HepG2 (cell line): ENCODE data around the gene HTR1D. TPM values are rescaled to one million over a fixed set of nuclear protein-coding genes. Genes with fewer than 3 reads are reported as not detected.

Source experiments
- ARID2 ChIP-seq: sonication (generic); formaldehyde crosslinking; IDR thresholded peaks from 2 replicates; pipeline ENCODE4 v1.8.1; 2022; ENCODE audit warnings: mild to moderate bottlenecking, missing genetic modification reagents, borderline replicate concordance
- ARNTL ChIP-seq: sonication (generic); formaldehyde crosslinking; IDR thresholded peaks from 2 replicates; pipeline ENCODE4 v1.4.0; 2020; ENCODE audit warnings: mild to moderate bottlenecking, missing genetic modification reagents
- BHLHE40 ChIP-seq: IDR thresholded peaks from 2 replicates; pipeline ENCODE4 v1.6.1; 2011; ENCODE audit warnings: low read length, improper control_type of control experiment
- BRCA1 ChIP-seq: sonication (generic); formaldehyde crosslinking; IDR thresholded peaks from 2 replicates; pipeline ENCODE4 v1.4.0; 2020; ENCODE audit warnings: missing genetic modification reagents
- CBX1 ChIP-seq: IDR thresholded peaks from one replicate; pipeline ENCODE4 v1.6.1; 2016; ENCODE audit warnings: antibody characterized with exemption, low read depth
- FOXK2 ChIP-seq: fragments of 450-650 bp; IDR thresholded peaks from 2 replicates; pipeline ENCODE4 v1.6.1; 2016
- GABPB1 ChIP-seq: IDR thresholded peaks from 2 replicates; pipeline ENCODE4 v1.6.1; 2016; ENCODE audit warnings: mild to moderate bottlenecking, missing genetic modification reagents, moderate library complexity, missing compliant biosample characterization
- GATA4 ChIP-seq: sonication (generic); IDR thresholded peaks from 2 replicates; pipeline ENCODE4 v1.6.1; 2016; ENCODE audit warnings: antibody characterized with exemption, low read depth, borderline replicate concordance
- JUNB ChIP-seq: sonication (generic); formaldehyde crosslinking; IDR thresholded peaks from 2 replicates; pipeline ENCODE4 v1.8.0; 2022; ENCODE audit warnings: missing genetic modification reagents, mild to moderate bottlenecking, borderline replicate concordance
- MAX ChIP-seq: IDR thresholded peaks from 2 replicates; pipeline ENCODE4 v1.6.1; 2012; ENCODE audit warnings: inconsistent platforms
- MXD1 ChIP-seq: sonication (generic); formaldehyde crosslinking; IDR thresholded peaks from 2 replicates; pipeline ENCODE4 v1.4.0; 2020; ENCODE audit warnings: mild to moderate bottlenecking, missing genetic modification reagents
- PAWR ChIP-seq: sonication (generic); formaldehyde crosslinking; IDR thresholded peaks from 2 replicates; pipeline ENCODE4 v1.4.0; 2020; ENCODE audit warnings: missing genetic modification reagents, mild to moderate bottlenecking, borderline replicate concordance
- RBAK ChIP-seq: sonication (generic); formaldehyde crosslinking; IDR thresholded peaks from 2 replicates; pipeline ENCODE4 v1.5.1; 2020; ENCODE audit warnings: mild to moderate bottlenecking, missing genetic modification reagents
- RORA ChIP-seq: sonication (generic); formaldehyde crosslinking; IDR thresholded peaks from 2 replicates; pipeline ENCODE4 v1.5.0; 2020; ENCODE audit warnings: mild to moderate bottlenecking, missing genetic modification reagents, moderate library complexity
- SMAD1 ChIP-seq: sonication (generic); formaldehyde crosslinking; IDR thresholded peaks from 2 replicates; pipeline ENCODE4 v1.4.0; 2020; ENCODE audit warnings: missing genetic modification reagents, low read depth, mild to moderate bottlenecking, borderline replicate concordance
- SOX13 ChIP-seq, 3 experiments: fragments of 450-650 bp in 1 of 3; sonication (generic) in 1 of 3; formaldehyde crosslinking in 1 of 3; IDR thresholded peaks in 2 of 3; conservative IDR thresholded peaks in 1 of 3; 2 replicates each; pipeline versions ENCODE4 v1.5.0 to v1.6.1; 2016 to 2020; ENCODE audit warnings: antibody characterized with exemption in 1 of 3, mild to moderate bottlenecking in 1 of 3, missing compliant biosample characterization in 1 of 3, missing genetic modification reagents in 1 of 3, moderate library complexity in 1 of 3
- TBP ChIP-seq: sonication (generic); formaldehyde crosslinking; IDR thresholded peaks from 2 replicates; pipeline ENCODE4 v1.5.0; 2020; ENCODE audit warnings: missing genetic modification reagents
- TFDP1 ChIP-seq: IDR thresholded peaks from 2 replicates; pipeline ENCODE4 v1.6.1; 2016; ENCODE audit warnings: missing compliant biosample characterization, missing genetic modification reagents, borderline replicate concordance
- ZBTB4 ChIP-seq: sonication (generic); formaldehyde crosslinking; IDR thresholded peaks from 2 replicates; pipeline ENCODE4 v1.4.0; 2020; ENCODE audit warnings: missing genetic modification reagents, mild to moderate bottlenecking, borderline replicate concordance
- ZFP82 ChIP-seq: sonication (generic); formaldehyde crosslinking; IDR thresholded peaks from 2 replicates; pipeline ENCODE4 v1.5.1; 2020; ENCODE audit warnings: mild to moderate bottlenecking, missing genetic modification reagents, borderline replicate concordance
- ZNF501 ChIP-seq: sonication (generic); formaldehyde crosslinking; IDR thresholded peaks from 2 replicates; pipeline ENCODE4 v1.5.1; 2020; ENCODE audit warnings: mild to moderate bottlenecking, moderate library complexity, missing genetic modification reagents
- ZNF543 ChIP-seq: sonication (generic); formaldehyde crosslinking; IDR thresholded peaks from 2 replicates; pipeline ENCODE4 v1.4.0; 2020; ENCODE audit warnings: mild to moderate bottlenecking, missing genetic modification reagents
- ZNF747 ChIP-seq: sonication (generic); formaldehyde crosslinking; IDR thresholded peaks from 2 replicates; pipeline ENCODE4 v1.8.1; 2023; ENCODE audit warnings: missing genetic modification reagents, mild to moderate bottlenecking, borderline replicate concordance
- ZSCAN31 ChIP-seq: sonication (generic); formaldehyde crosslinking; IDR thresholded peaks from 2 replicates; pipeline ENCODE4 v1.5.0; 2020; ENCODE audit warnings: low read depth, mild to moderate bottlenecking, missing genetic modification reagents
- polyA plus RNA-seq, 8 experiments: library from polyadenylated mRNA; depleted of rRNA in 3 of 8; stranded (reverse) in 7 of 8; unstranded in 1 of 8; fragments of >200 nt; fragmentation: Illumina TruSeq in 4 of 8; extraction: Trizol in 4 of 8; gene quantifications; 2 replicates each; pipeline versions ENCODE4 v1.2.1 to v1.2.3, GENCODE V29; 2011 to 2016; ENCODE audit warnings: low read depth in 4 of 8, missing spikeins in 1 of 8, mixed read lengths in 1 of 8; ENCODE audit not compliant: insufficient read depth in 1 of 8
- total RNA-seq, 5 experiments: library from RNA; depleted of rRNA; stranded (reverse); fragments of >200 nt; fragmentation: Illumina TruSeq; extraction: Trizol; gene quantifications; 2 replicates each; pipeline ENCODE4 v1.2.3, GENCODE V29; 2016; ENCODE audit warnings: low read depth in 1 of 5
- TF ChIP-seq, protein P1 (sequence below): sonication (generic); formaldehyde crosslinking; IDR thresholded peaks from 2 replicates; pipeline ENCODE4 v1.4.0; 2020; ENCODE audit warnings: missing genetic modification reagents, borderline replicate concordance

The HTR1D gene
- total and polyA plus RNA-seq, 2 of the 13 experiments (the other 11 are each of a cell fraction or from before 2014, with no cell fraction given), result 0.04 to 0.07 TPM

DNA sequence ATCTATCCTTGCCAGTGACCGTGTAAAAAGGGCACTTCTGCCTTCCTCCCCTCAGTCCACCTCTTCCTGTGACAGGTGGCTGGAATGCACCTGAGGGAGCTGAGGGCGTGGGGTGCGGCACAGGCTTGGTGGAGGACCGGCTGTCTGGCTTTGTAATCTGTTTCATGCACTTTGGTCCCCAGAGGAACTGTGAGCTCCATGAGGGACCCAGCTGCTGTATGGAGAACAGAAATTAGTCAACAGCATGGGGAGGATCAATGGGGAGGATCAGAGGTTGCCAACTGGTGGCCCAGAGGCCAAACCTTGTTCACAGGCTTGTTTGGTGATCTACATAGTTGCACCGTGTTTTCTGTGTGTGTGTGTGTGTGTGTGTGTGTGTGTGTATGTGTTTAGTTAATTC is 29.7 kb downstream of the HTR1D start (continued):
- TF ChIP-seq ARID2 (CRISPR knock-in tag) (no peak), RORA (CRISPR knock-in tag) (no peak), ZBTB4 (CRISPR knock-in tag) (no peak), FOXK2 (peak; percentile 87), TBP (CRISPR knock-in tag) (no peak), ZNF543 (CRISPR knock-in tag) (no peak; the same call in 1 of the 2 replicates), PAWR (CRISPR knock-in tag) (no peak), BHLHE40 (no peak), ARNTL (CRISPR knock-in tag) (peak; percentile 75; the same call in 1 of the 2 replicates), MXD1 (CRISPR knock-in tag) (no peak), GABPB1 (CRISPR knock-in tag) (0 out of 2 replicates have a peak, but pooled peaks have one; percentile 30), BRCA1 (no peak), ZFP82 (no peak), ZNF501 (CRISPR knock-in tag) (peak; percentile 72), SOX13 (IDR thresholded peaks at IDR 0.05) (no peak), SOX13 (CRISPR knock-in tag; conservative IDR thresholded peaks at IDR 0.05 in 1 of 2, IDR thresholded peaks at IDR 0.05 in 1 of 2) (peak in 1 of 2 experiments; percentile 70; a peak in 2 of 4 replicates), RBAK (CRISPR knock-in tag) (peak; percentile 58; the same call in 1 of the 2 replicates), ZNF747 (no peak; the same call in 1 of the 2 replicates), GATA4 (no peak), MAX (peak; percentile 80), TFDP1 (CRISPR knock-in tag) (0 out of 2 replicates have a peak, but pooled peaks have one; percentile 25), JUNB (CRISPR knock-in tag) (peak; percentile 80), ZSCAN31 (CRISPR knock-in tag) (no peak), SMAD1 (CRISPR knock-in tag) (peak; percentile 88; the same call in 1 of the 2 replicates), CBX1 (no peak)
- TF ChIP-seq, protein P1, sequence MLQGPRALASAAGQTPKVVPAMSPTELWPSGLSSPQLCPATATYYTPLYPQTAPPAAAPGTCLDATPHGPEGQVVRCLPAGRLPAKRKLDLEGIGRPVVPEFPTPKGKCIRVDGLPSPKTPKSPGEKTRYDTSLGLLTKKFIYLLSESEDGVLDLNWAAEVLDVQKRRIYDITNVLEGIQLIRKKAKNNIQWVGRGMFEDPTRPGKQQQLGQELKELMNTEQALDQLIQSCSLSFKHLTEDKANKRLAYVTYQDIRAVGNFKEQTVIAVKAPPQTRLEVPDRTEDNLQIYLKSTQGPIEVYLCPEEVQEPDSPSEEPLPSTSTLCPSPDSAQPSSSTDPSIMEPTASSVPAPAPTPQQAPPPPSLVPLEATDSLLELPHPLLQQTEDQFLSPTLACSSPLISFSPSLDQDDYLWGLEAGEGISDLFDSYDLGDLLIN, result no peak
